HG03521 (cell line): ENCODE data around the gene RALGAPA1.
"Not testable (repeated sequence)": the region's sequence is repeated elsewhere in the genome, so short reads cannot be mapped to it uniquely, and the experiment has no call there.

ENCODE experiments used
- ATAC-seq: cut with Tn5 transposase; IDR thresholded peaks from one replicate; pipeline ENCODE4 v1.9.1; 2021; ENCODE audit warnings: mild to moderate bottlenecking, moderate library complexity; ENCODE audit not compliant: unreplicated experiment

RALGAPA1 gene

DNA sequence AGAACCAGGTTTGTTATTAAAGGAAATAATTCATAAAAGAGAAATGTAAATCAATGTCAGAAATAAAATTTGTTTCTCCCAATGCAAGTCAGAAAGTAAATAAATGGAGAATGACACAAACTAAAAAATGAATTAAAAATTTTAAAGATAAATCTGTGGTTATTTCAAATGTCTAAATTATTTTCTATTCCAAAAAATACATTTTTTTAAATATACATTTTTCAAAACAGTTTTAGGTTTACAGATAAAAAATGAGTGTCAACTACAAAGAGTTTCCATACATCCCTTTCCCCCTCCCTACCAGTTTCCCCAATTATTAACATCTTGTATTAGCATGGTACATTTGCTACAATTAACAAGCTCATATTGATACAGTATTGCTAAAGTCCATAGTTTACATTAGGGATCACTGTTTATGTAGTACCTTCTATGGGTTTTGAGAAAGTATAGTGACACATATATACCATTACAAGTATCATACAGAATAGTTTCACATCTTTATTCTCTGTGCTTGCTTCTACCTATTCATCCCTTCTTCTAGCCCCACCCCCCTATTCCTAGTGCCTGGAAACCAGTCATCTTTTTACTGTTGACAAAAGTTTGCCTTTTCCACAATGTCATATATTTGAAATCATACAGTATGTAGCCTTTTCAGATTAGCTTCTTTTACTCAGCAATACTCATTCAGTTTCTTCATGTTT lies 104.2 kb downstream of the RALGAPA1 start:
- ATAC-seq = no peak

DNA sequence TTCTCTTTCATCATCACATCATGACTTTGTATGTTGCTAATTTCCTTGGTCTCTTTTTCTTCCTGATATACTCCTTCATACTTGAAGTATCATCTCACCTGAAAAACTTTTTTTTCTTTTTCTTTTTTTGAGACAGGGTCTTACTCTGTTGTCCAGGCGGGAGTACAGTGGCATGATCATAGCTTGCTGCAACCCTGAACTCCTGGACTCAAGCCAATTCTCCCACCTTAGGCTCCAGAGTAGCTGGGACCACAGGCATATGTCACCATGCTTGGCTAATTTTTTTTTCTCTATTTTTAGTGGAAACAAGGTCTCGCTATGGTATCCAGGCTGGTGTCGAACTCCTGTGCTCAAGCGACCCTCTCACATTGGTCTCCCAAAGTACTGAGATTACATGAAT lies 107.6 kb downstream of the RALGAPA1 start:
- ATAC-seq = no peak

DNA sequence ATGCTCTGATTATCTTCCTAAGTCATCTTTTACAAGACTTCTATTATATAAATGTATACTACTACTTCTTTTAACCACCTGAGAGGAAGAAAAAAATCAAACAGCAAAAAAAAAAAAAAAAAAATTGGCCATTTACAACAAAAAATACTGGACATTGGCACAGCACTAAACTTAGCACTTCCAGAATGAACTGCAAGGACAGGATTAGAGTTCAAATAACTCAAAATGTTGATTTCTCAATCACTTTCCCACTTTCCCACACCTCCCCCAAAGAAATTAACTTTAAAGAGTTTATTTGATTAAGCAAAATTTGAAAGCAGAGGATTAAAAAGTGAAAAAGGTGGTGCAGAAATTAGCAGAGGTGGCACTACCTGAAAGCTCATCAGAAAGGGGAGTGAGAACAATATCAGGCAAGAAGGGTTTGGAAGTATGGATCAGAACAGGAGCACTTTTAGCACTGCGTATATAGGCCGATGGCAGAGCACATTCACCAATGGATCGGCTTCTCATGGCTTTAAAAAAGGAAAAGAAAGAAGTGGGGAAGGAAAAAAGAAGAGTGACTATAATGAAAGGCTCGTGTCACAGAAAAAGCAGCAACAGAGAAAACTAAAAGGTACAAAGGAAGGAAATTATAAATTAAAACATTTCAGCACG lies 109.2 kb downstream of the RALGAPA1 start:
- no peak for ATAC-seq

DNA sequence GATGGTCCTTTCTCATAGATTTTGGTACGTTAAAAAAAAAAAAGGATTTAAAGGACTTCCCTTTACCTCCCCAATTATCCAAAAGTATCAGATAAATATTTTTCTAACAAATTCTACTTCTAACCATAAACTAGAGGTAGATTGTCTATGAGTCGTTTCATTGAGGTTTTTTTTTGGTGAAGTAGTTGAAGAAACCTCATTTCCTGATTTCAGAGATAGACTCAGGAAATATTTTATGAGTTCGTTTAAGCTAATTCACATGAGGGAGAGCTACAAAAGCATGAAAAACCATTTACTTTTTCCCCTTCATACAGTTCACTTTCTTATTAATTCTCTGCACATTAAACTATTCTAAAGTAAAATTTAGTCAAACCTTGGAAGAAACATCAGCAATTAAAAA lies 112.5 kb downstream of the RALGAPA1 start:
- ATAC-seq = no peak

DNA sequence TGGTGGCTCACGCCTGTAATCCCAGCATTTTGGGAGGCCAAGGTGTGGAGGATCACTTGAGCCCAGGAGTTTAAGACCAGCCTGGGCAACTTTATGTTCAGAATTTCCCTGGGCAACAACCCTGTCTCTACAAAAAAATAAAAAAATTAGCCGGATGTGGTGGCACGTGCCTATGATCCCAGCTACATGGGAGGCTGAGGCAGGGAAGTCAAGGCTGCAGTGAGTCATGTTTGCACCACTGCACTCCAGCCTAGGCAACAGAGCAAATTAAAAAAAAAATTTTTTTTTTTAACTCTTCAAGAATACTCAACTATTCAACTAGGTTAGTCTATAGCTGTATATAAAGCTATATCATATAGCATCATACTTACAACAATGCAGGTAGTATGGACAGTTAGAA lies 113.0 kb downstream of the RALGAPA1 start:
- ATAC-seq = no peak

DNA sequence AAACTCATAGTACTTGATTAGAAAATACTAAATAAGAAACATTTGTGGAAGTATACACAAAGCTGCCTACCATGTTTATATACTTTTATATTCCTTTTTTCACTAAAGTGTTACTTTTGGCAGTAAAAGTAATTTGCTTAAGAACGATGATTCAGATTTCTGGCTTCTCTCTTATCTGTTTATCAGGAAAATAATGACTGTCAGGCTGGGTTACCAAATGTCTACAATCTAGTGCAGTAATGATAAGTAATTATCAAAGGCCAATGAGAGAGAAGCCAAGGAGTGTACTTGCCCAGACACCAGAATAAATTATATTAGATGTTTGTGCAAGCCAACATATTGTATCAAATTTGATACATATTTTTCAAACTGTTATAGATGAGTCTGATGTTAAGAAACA lies 113.4 kb downstream of the RALGAPA1 start:
- ATAC-seq = no peak

DNA sequence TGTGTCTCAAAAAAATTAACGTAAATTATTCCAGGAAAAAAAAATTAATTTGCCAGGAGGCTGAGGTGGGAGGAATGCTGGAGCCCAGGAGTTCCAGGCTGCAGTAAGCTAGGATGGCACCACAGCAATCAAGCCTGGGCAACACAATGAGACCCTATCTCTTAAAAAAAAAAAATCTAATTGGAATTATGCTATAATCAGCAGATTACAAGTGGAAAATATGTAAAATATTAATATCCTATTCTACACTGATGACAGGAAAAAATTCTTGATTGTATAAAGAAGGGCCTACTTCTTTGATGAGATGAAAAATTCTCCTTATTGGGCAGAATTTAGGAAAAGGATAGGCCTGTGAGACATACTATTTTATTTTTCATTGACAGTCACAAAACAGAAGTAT lies 114.0 kb downstream of the RALGAPA1 start:
- no peak for ATAC-seq

DNA sequence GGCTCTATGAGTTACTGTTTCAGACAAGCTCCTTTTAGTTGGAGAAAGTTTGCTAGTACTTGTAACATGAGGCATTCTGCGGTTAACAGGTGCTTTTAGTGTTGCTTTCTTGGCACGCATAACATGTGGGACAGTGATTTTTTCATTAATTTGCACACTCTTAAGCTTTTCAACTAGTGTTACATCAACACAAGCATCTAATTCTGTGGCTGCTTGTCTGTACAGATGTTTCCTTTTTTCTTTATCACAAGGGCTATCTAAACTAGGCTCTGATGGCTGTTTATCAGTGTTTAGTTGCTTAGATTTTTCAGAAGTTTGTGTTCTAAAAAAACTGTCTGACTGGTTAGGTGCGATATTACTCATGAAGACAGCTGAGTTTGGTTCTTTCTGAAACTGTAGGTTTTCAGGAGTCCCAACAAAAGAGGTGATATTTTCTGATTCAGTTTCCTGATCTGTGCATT lies 120.1 kb downstream of the RALGAPA1 start:
- ATAC-seq = no peak

DNA sequence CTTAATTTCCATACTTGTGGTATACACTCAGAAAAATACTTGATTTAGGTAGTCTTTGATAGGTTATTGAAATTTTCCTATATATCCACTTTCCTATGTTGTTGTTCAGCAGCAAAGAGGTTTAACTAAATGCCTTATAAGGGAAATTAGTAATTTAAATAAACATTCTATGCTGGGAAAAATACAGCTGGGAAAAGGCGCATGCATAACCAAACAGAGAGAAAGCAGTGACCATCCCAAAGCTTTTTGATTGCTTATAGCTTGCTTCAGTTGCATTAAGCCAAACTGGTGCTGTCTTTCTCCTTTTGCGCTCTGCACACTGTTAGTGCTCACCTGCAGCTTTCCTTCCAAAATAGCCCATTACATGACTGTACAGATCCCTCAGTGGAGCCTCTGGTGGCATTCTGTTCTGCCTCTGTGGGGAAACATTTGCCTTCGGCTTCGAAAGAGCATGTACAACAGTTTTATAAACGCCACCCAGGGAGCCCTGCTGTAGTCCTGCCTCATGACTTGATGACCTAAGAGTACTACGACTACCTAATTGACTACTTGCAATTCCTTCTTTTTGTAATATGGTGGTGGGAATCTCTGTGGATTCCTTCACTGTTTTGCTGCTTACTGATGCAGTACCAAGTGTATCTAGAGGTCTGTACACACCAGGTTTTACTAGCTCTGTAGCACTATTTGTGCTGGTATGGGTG lies 120.8 kb downstream of the RALGAPA1 start:
- ATAC-seq = no peak

DNA sequence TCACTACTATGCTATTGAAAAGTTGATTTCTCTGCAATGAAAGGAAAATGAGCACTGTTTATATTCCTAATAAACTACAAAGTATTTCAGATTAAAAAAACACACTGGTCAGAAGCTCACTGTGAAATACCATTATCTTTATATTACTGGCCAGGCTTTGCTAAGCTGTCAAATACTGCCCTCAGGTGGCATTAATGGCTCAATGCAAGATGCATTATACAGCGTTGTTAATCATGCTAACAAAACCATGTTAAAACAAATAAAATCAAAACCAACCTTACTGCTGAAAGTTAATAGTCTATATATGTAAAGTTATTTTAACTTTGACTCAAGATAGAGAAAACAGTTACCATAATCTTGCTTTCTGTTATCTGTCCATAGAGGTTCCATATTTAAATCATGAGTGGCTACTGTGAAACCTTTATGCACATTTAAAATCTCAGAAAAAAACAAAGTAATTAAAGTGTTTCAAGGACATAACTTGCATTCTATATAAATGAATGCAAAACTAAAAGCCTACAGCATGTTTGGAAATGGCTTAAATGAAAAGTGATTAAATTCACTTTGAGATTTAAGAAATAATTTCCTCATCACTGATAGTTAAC lies 121.7 kb downstream of the RALGAPA1 start:
- ATAC-seq = no peak

DNA sequence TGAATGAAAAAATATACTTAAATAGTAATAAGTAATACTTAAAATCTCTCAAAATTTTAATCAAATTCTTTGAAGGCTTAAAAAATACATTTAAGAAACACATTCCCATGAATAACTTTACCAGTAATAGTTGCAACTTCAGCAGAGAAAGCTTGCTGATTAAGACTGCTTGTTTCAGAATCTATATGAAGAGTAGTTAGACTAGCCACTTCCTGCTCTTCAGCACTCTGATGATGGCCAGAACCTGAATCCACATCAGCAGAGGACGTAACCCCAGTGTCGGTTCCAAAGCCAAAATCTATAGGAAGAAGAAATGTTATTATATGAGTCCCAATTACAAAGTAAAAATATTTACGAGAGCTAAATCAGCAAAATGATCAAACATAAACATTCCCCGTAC lies 125.4 kb downstream of the RALGAPA1 start:
- ATAC-seq = not testable (repeated sequence)

DNA sequence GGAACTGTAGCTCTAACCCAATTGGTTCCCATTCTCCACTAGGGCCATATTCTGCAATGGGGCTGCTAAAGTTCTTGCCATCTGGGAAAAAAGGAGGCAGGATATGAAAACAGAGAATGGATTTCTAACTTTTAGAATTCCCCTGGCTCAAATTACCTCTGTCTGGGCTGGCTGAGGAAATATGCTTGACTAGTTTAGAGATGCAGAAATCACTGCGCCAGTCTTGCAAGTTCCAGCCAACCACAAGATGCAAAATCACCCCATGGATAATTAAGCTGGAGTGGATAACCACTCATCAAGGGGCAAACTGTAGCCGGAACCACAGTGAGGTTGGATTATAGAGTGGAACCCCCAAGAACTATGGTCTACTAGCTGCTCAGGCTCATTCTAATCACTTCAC lies 126.3 kb downstream of the RALGAPA1 start:
- ATAC-seq = no peak

DNA sequence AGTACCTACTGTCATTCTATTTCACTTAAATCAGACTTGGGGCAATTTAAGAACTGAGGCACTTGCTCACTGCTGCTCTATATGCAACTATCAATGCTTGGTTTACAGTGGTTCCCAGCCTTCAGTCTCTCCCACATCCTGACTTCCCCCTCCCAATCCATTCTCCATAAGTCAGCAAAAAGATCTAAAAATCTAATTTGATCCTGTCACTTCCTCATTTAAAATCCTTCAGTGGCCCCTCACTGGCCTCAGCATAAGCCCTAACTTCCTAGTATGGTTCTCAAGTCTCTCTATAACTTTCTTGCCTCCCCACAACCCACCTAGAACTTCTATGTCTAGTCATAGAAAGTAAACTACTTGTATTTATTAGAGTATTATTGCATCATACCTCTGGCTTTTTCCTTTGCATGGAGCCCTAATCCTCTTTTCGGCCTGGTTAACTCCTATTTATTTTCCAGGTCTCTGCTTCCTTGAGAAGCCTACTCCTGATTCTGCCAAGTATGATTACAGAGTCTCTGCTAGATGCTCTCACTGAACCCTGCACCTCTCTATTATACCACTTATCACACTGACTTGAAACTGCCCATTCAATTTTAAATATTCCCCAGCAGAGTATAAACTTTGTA lies 130.6 kb downstream of the RALGAPA1 start:
- ATAC-seq = no peak

DNA sequence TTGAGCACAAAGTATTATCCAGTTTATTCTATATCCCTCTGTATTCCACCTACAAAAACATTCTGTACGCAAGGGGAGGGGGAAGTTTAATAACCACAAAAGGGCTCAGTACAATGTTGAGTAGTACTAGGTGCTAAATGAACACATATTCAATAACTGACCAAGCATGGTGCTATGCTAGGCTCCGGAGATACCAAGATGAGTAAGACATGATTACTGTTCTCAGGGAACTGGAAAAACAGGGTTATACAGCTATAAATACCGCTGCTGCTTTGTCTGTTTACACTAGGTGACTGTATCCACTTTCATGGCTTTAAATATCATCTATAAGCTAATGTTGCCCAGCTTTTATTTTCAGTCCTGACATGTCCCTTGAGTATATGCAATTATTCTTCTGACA lies 139.3 kb downstream of the RALGAPA1 start:
- no peak for ATAC-seq

DNA sequence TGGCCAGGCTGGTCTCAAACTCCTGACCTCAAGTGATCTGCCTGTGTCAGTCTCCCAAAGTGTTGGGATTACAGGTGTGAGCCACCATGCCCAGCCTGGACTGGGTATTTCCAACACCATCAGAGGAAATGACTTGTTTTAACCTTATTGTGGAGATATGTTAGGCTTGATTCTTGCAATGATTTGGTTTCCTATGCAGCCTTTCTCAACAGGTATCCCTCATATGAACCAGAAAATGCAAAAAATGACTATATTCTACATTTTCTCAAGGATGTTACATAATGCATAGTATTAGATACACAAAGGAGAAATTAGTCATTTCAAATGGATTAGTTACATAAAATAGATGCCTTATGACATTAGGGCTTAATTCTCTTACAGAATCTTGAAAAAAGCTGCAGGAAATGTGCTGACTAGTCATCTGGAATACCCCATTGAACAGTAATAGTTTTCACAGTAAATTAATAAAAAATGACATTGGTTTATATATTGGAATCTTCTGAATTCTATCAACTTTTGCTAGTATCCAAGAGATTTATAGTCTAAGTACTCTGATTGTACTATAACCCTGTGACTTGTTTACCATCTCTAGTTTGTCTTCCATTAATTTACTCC lies 142.6 kb downstream of the RALGAPA1 start:
- ATAC-seq = no peak

DNA sequence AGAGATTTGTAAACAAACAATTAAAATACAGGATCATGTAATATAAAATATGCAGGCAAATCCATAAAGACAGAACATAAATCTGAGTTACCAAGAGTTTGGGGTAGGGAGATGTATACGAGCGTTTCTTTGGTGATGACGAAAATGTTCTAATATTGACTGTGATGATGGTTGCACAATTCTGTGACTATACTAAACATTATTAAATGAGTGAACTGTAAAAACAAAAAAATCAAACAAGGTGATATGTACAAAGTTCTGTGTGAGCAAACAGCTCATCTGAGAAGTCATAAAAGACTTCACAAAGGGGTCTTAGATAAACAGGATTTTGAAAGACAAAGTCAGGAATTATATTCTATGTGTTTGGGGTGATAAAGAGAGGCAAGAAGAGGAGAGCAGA lies 147.2 kb downstream of the RALGAPA1 start:
- no peak for ATAC-seq

DNA sequence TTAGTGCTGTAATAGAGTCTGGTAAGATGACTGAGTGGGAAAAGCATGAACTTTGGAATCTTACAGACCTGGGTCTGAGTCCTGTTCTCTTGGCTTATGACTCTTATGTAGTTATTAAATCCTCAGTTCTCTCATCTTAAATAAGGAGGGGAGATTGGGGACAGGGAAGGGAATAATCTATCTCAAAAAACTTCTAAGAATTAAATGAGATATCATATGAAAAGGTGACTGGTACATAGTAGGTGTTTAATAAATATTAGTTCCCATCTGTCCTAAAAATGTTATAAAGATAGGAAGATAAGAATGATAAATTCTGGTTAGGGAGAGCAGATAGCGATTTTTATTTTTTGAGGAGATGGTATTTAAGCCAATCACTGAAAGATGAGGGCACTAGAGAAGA lies 156.1 kb downstream of the RALGAPA1 start:
- ATAC-seq = no peak

DNA sequence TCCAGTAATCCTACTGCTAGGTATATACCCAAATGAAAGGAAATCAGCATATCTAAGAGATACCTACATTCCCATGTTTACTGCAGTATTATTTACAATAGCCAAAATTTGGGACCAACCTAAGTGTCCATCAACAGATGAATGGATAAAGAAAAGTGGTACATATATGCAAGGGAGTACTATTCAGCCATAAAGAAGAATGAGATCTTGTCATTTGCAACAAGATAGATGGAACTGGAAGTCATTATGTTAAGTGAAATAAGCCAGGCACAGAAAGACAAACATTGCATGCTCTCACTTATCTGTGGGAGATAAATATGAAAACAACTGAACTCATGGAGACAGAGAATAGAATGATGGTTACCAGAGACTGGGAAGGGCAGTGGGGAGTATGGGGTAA lies 165.6 kb downstream of the RALGAPA1 start:
- ATAC-seq = no peak

DNA sequence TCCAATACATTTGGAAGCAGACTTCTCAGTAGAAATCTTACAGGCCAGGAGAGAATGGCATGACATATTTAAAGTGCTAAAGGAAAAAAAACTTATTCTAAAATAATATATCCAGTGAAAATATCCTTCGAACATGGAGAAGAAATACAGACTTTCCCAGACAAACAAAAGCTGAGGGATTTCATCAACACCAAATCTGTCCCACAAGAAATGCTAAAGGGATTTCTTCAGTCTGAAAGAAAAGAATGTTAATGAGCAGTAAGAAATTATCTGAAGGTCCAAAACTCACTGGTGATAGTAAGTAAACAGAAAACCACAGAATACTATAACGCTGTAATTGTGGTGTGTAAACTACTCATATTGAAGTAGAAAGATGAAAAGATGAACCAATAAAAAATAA lies 171.2 kb downstream of the RALGAPA1 start:
- no peak for ATAC-seq

DNA sequence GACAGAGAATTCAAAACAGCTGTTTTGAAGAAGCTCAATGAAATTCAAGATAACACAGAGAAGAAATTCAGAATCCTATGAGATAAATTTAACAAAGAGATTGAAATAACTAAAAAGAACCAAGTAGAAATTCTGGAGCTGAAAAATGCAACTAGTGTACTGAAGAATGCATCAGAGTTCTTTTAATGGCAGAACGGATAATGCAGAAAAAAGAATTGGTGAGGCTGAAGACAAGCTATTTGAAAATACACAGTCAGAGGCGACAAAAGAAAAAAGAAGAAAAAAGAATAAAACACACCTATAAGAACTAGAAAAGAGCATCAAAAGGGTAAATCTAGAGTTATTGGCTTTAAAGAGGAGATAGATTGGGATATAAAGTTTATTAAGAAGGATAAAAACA lies 171.8 kb downstream of the RALGAPA1 start:
- ATAC-seq = no peak

DNA sequence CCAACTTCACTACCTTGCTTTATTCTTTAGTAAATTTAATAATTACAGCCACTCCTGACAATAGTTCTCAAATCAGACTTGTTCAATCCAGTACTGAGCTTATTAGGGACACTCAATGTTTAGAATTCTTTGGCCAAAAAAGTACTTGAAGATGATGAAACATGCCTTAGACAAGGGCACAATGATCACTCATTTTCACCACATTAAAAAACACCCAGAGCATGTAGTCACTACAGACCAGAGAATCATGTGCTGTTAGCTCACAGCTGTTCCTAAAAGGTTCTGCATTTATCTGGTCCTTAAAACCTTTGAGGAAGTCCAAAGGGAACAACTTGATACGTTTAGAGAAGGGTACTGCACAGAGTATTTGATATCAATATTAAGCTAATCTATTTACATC lies 176.4 kb downstream of the RALGAPA1 start:
- no peak for ATAC-seq
